Heart left ventricle (tissue), 13 donors: ENCODE measurements around the gene DNASE2B.

Experiments used
- POLR2A ChIP-seq, 2 donors: fragments of 450-650 bp; IDR thresholded peaks; one replicate each; pipeline ENCODE4 v1.6.1; 2017; ENCODE audit warnings: antibody characterized with exemption in 2 of 2, mild to moderate bottlenecking in 2 of 2, moderate library complexity in 2 of 2
- TF ChIP-seq, protein P1 (sequence below), 12 donors: fragments of 200-600 bp; sonication (generic) in 4 of 12; IDR thresholded peaks; one replicate each; pipeline versions ENCODE4 v1.5.0 to v1.8.0; 2018 to 2022; ENCODE audit warnings: antibody characterized with exemption in 12 of 12, mild to moderate bottlenecking in 5 of 12
- donor health status: ischemic (EF 13 %, LVEDD 7.1; RV severe dilation, severe dysfunction).
- donor health status: DM: no; HTN: yes; CAD: no.
- donor health status: DM: no; HTN: no; CAD: no.
- donor health status: ischemic (EF 25% LVEDD 6.9; RV normal size, moderate dysfunction).
- donor health status: ischemic (EF 25% LVEDD 5.7; RV mildly dilated, moderate dysfunction).
- donor health status: ischemic (EF 35%, LVEDD 5.7; RV mildly dilated, moderate dysfunction).
- donor health status: nonischemic (EF 11% LVEDD 7.7; RV severe dilation, severe dysfunction).
- donor health status: DM: yes; HTN: yes; CAD: no.
- donor health status: PGD.
- donor health status: ischemic (EF 29% LVEDD 5.4; RV normal size, mild dysfunction).
- donor health status: nonischemic (EF 23%, LVEDD 6.1; RV moderate dilation, normal function).

DNA sequence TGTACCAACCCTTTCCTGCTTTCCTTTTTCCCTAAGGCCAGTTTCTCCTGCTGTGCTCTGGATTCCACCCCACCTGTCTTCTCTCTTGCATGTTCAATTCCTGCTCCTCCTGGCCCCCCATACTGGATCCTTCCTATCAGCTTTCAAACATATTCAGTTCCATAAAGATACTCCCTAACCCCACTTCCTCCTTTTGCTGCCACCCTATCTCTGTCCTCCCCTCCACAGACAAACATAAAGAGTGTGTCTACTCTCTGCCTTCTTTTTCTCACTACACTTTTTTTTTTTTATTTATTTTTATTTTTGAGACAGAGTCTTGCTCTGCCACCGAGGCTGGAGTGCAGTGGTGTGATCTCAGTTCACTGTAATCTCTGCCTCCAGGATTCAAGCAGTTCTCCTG is 63.8 kb downstream of the DNASE2B start:
- no peak for TF ChIP-seq POLR2A (IDR thresholded peaks at IDR 0.05)
- TF ChIP-seq, protein P1, sequence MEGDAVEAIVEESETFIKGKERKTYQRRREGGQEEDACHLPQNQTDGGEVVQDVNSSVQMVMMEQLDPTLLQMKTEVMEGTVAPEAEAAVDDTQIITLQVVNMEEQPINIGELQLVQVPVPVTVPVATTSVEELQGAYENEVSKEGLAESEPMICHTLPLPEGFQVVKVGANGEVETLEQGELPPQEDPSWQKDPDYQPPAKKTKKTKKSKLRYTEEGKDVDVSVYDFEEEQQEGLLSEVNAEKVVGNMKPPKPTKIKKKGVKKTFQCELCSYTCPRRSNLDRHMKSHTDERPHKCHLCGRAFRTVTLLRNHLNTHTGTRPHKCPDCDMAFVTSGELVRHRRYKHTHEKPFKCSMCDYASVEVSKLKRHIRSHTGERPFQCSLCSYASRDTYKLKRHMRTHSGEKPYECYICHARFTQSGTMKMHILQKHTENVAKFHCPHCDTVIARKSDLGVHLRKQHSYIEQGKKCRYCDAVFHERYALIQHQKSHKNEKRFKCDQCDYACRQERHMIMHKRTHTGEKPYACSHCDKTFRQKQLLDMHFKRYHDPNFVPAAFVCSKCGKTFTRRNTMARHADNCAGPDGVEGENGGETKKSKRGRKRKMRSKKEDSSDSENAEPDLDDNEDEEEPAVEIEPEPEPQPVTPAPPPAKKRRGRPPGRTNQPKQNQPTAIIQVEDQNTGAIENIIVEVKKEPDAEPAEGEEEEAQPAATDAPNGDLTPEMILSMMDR (IDR thresholded peaks at IDR 0.05), result no peak
